ENCODE data around the gene CTNNA3.
"Not testable (repeated sequence)": the region's sequence is repeated elsewhere in the genome, so short reads cannot be mapped to it uniquely, and the experiment has no call there.

CTNNA3 gene

GRCh38 chr10:67696679-67697078 lies 684 bp upstream of the CTNNA3 start:
- Histone ChIP-seq H3K4me1 (ENCODE audit: control insufficient read depth in 1 of 2, insufficient read depth in 2 of 2, low read length in 2 of 2) (no peaks in the 10 kb centered on the region), H3K36me3 (ENCODE audit: control insufficient read depth in 1 of 2, insufficient read depth in 2 of 2, low read length in 2 of 2) (no peaks in the 10 kb centered on the region), H3K27me3 (ENCODE audit: control insufficient read depth in 1 of 2, insufficient read depth in 2 of 2, low read length in 2 of 2) (peaks cover 3 to 12% of the 10 kb centered on the region in 2 donors), H3K4me3 (ENCODE audit: low read depth in 1 of 2, low read length in 2 of 2) (no peak overlapping the region), H3K9ac (ENCODE audit: low read depth in 1 of 2, low read length in 2 of 2) (no peak overlapping the region), H3K27ac (ENCODE audit: low read depth, low read length) (no peak overlapping the region), H3K9me3 (ENCODE audit: control insufficient read depth in 1 of 2, low read length in 2 of 2) (no peaks in the 10 kb centered on the region)

GRCh38 chr10:67695555-67695954 lies 440 bp downstream of the CTNNA3 start:
- Histone ChIP-seq H3K27me3 (ENCODE audit: control insufficient read depth in 1 of 2, insufficient read depth in 2 of 2, low read length in 2 of 2) (peaks cover 3 to 12% of the 10 kb centered on the region in 2 donors), H3K9ac (ENCODE audit: low read depth in 1 of 2, low read length in 2 of 2) (no peak overlapping the region), H3K27ac (ENCODE audit: low read depth, low read length) (no peak overlapping the region), H3K36me3 (ENCODE audit: control insufficient read depth in 1 of 2, insufficient read depth in 2 of 2, low read length in 2 of 2) (no peaks in the 10 kb centered on the region), H3K9me3 (ENCODE audit: control insufficient read depth in 1 of 2, low read length in 2 of 2) (no peaks in the 10 kb centered on the region), H3K4me3 (ENCODE audit: low read depth in 1 of 2, low read length in 2 of 2) (no peak overlapping the region), H3K4me1 (ENCODE audit: control insufficient read depth in 1 of 2, insufficient read depth in 2 of 2, low read length in 2 of 2) (no peaks in the 10 kb centered on the region)

GRCh38 chr10:67691861-67692260 lies 4.1 kb downstream of the CTNNA3 start:
- not testable (repeated sequence) for H3K4me1 ChIP-seq (ENCODE audit: control insufficient read depth in 1 of 2, insufficient read depth in 2 of 2, low read length in 2 of 2); H3K36me3 ChIP-seq (ENCODE audit: control insufficient read depth in 1 of 2, insufficient read depth in 2 of 2, low read length in 2 of 2); H3K4me3 ChIP-seq (ENCODE audit: low read depth in 1 of 2, low read length in 2 of 2); H3K9me3 ChIP-seq (ENCODE audit: control insufficient read depth in 1 of 2, low read length in 2 of 2); H3K27ac ChIP-seq (ENCODE audit: low read depth, low read length); H3K9ac ChIP-seq (ENCODE audit: low read depth in 1 of 2, low read length in 2 of 2)
- H3K27me3 ChIP-seq (ENCODE audit: control insufficient read depth in 1 of 2, insufficient read depth in 2 of 2, low read length in 2 of 2): peaks cover 3 to 12% of the 10 kb centered on the region in 2 donors

GRCh38 chr10:67690540-67690939 lies 5.5 kb downstream of the CTNNA3 start:
- H3K9me3 ChIP-seq (ENCODE audit: control insufficient read depth in 1 of 2, low read length in 2 of 2); H3K4me3 ChIP-seq (ENCODE audit: low read depth in 1 of 2, low read length in 2 of 2); H3K27me3 ChIP-seq (ENCODE audit: control insufficient read depth in 1 of 2, insufficient read depth in 2 of 2, low read length in 2 of 2); H3K27ac ChIP-seq (ENCODE audit: low read depth, low read length); H3K9ac ChIP-seq (ENCODE audit: low read depth in 1 of 2, low read length in 2 of 2); H3K36me3 ChIP-seq (ENCODE audit: control insufficient read depth in 1 of 2, insufficient read depth in 2 of 2, low read length in 2 of 2); H3K4me1 ChIP-seq (ENCODE audit: control insufficient read depth in 1 of 2, insufficient read depth in 2 of 2, low read length in 2 of 2): not testable (repeated sequence)

- H3K9me3 ChIP-seq (ENCODE audit: control insufficient read depth in 1 of 2, low read length in 2 of 2); H3K36me3 ChIP-seq (ENCODE audit: control insufficient read depth in 1 of 2, insufficient read depth in 2 of 2, low read length in 2 of 2); H3K27ac ChIP-seq (ENCODE audit: low read depth, low read length); H3K4me1 ChIP-seq (ENCODE audit: control insufficient read depth in 1 of 2, insufficient read depth in 2 of 2, low read length in 2 of 2); H3K9ac ChIP-seq (ENCODE audit: low read depth in 1 of 2, low read length in 2 of 2); H3K4me3 ChIP-seq (ENCODE audit: low read depth in 1 of 2, low read length in 2 of 2); H3K27me3 ChIP-seq (ENCODE audit: control insufficient read depth in 1 of 2, insufficient read depth in 2 of 2, low read length in 2 of 2): not testable (repeated sequence)
Measured at GRCh38 chr10:67684140-67684539, 11.9 kb downstream of the CTNNA3 start.

DNA sequence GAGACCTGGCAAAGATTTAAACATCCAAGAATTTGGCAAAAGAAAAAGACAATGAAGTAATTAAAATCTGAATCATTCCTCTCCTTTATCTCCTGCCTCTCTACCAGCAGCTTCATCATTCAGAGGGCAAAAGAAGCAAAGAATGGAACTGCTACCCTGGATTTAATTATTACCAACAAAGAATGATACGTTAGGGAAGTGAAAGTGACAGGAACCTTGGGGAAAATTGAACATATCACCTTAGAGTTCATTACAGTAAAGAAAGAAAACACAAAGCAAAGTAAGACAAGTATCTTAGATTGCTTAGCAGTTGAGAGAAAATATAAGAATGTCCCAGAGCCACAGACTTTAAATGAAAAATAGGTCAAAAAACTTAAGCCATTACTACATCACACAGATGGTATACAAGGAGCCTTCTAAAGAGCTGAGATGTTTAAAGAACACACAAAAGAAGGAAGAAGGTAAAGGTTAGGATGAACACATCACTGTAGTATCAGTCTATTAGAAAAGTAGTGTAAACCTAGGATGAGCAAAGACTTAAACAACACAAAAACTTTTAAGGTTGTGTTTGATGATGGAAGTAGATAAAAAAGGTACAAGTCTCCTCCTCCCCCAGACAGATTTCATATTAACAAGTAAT lies 17.5 kb downstream of the CTNNA3 start:
- no peaks in the 10 kb centered on the region for H3K36me3 ChIP-seq (ENCODE audit: control insufficient read depth in 1 of 2, insufficient read depth in 2 of 2, low read length in 2 of 2)
- no peaks in the 10 kb centered on the region for H3K4me1 ChIP-seq (ENCODE audit: control insufficient read depth in 1 of 2, insufficient read depth in 2 of 2, low read length in 2 of 2)
- H3K9me3 ChIP-seq (ENCODE audit: control insufficient read depth in 1 of 2, low read length in 2 of 2): peaks cover 0 to 1% of the 10 kb centered on the region in 2 donors
- H3K4me3 ChIP-seq (ENCODE audit: low read depth in 1 of 2, low read length in 2 of 2): no peak overlapping the region
- no peak overlapping the region for H3K9ac ChIP-seq (ENCODE audit: low read depth in 1 of 2, low read length in 2 of 2)
- H3K27ac ChIP-seq (ENCODE audit: low read depth, low read length): no peak overlapping the region
- H3K27me3 ChIP-seq (ENCODE audit: control insufficient read depth in 1 of 2, insufficient read depth in 2 of 2, low read length in 2 of 2): no peaks in the 10 kb centered on the region

- H3K27me3 ChIP-seq (ENCODE audit: control insufficient read depth in 1 of 2, insufficient read depth in 2 of 2, low read length in 2 of 2): no peaks in the 10 kb centered on the region
- no peak overlapping the region for H3K27ac ChIP-seq (ENCODE audit: low read depth, low read length)
- no peak overlapping the region for H3K4me3 ChIP-seq (ENCODE audit: low read depth in 1 of 2, low read length in 2 of 2)
- no peak overlapping the region for H3K9ac ChIP-seq (ENCODE audit: low read depth in 1 of 2, low read length in 2 of 2)
- H3K4me1 ChIP-seq (ENCODE audit: control insufficient read depth in 1 of 2, insufficient read depth in 2 of 2, low read length in 2 of 2): no peaks in the 10 kb centered on the region
- H3K36me3 ChIP-seq (ENCODE audit: control insufficient read depth in 1 of 2, insufficient read depth in 2 of 2, low read length in 2 of 2): no peaks in the 10 kb centered on the region
- no peaks in the 10 kb centered on the region for H3K9me3 ChIP-seq (ENCODE audit: control insufficient read depth in 1 of 2, low read length in 2 of 2)
Measured at GRCh38 chr10:67676208-67676825, 19.7 kb downstream of the CTNNA3 start.

- no peaks in the 10 kb centered on the region for H3K9me3 ChIP-seq (ENCODE audit: control insufficient read depth in 1 of 2, low read length in 2 of 2)
- no peak overlapping the region for H3K4me3 ChIP-seq (ENCODE audit: low read depth in 1 of 2, low read length in 2 of 2)
- no peaks in the 10 kb centered on the region for H3K4me1 ChIP-seq (ENCODE audit: control insufficient read depth in 1 of 2, insufficient read depth in 2 of 2, low read length in 2 of 2)
- H3K27ac ChIP-seq (ENCODE audit: low read depth, low read length): no peak overlapping the region
- H3K9ac ChIP-seq (ENCODE audit: low read depth in 1 of 2, low read length in 2 of 2): no peak overlapping the region
- H3K27me3 ChIP-seq (ENCODE audit: control insufficient read depth in 1 of 2, insufficient read depth in 2 of 2, low read length in 2 of 2): no peaks in the 10 kb centered on the region
- H3K36me3 ChIP-seq (ENCODE audit: control insufficient read depth in 1 of 2, insufficient read depth in 2 of 2, low read length in 2 of 2): no peaks in the 10 kb centered on the region
Measured at GRCh38 chr10:67670401-67670800, 25.6 kb downstream of the CTNNA3 start.

DNA sequence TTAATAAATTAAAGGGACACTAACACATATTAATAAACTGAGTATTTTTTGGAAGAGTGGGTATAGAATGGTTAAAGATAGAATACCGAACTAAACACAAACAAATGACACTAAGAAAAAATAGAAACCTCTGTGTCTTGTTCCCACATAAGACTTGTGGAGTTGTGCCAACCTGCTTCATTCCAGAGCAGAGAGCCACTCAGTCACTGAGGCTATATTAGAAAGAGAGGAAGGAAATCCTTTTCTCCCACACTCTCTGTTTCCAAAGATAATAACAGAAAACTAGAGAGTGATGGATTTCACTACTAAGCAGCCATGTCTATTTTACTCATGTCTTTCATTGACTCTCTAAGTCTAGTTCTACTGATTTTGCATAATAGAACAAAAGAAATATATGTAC lies 26.0 kb downstream of the CTNNA3 start:
- no peak overlapping the region for H3K9ac ChIP-seq (ENCODE audit: low read depth in 1 of 2, low read length in 2 of 2)
- no peaks in the 10 kb centered on the region for H3K9me3 ChIP-seq (ENCODE audit: control insufficient read depth in 1 of 2, low read length in 2 of 2)
- H3K4me3 ChIP-seq (ENCODE audit: low read depth in 1 of 2, low read length in 2 of 2): no peak overlapping the region
- H3K27me3 ChIP-seq (ENCODE audit: control insufficient read depth in 1 of 2, insufficient read depth in 2 of 2, low read length in 2 of 2): no peaks in the 10 kb centered on the region
- H3K36me3 ChIP-seq (ENCODE audit: control insufficient read depth in 1 of 2, insufficient read depth in 2 of 2, low read length in 2 of 2): no peaks in the 10 kb centered on the region
- no peaks in the 10 kb centered on the region for H3K4me1 ChIP-seq (ENCODE audit: control insufficient read depth in 1 of 2, insufficient read depth in 2 of 2, low read length in 2 of 2)
- no peak overlapping the region for H3K27ac ChIP-seq (ENCODE audit: low read depth, low read length)

- no peaks in the 10 kb centered on the region for H3K9me3 ChIP-seq (ENCODE audit: control insufficient read depth in 1 of 2, low read length in 2 of 2)
- H3K27me3 ChIP-seq (ENCODE audit: control insufficient read depth in 1 of 2, insufficient read depth in 2 of 2, low read length in 2 of 2): no peaks in the 10 kb centered on the region
- no peaks in the 10 kb centered on the region for H3K36me3 ChIP-seq (ENCODE audit: control insufficient read depth in 1 of 2, insufficient read depth in 2 of 2, low read length in 2 of 2)
- H3K9ac ChIP-seq (ENCODE audit: low read depth in 1 of 2, low read length in 2 of 2): no peak overlapping the region
- H3K4me3 ChIP-seq (ENCODE audit: low read depth in 1 of 2, low read length in 2 of 2): no peak overlapping the region
- H3K4me1 ChIP-seq (ENCODE audit: control insufficient read depth in 1 of 2, insufficient read depth in 2 of 2, low read length in 2 of 2): no peaks in the 10 kb centered on the region
- H3K27ac ChIP-seq (ENCODE audit: low read depth, low read length): no peak overlapping the region
Measured at GRCh38 chr10:67668448-67668847, 27.5 kb downstream of the CTNNA3 start.

All from duodenal mucosa (tissue), 2 donors.